Left kidney (tissue), 2 donors: Measurements from ENCODE around the gene MEGF9. TPM values are rescaled to one million over a fixed set of nuclear protein-coding genes. Genes with fewer than 3 reads are reported as not detected.

ENCODE experiments used
- DNase-seq: peaks from one replicate; pipeline ENCODE4 v3.0.0-alpha.2; 2013
- polyA plus RNA-seq: library from polyadenylated mRNA; unstranded; fragments of 120-200 nt; gene quantifications from one replicate; pipeline ENCODE4 v1.2.1, GENCODE V29; 2013; ENCODE audit not compliant: insufficient read length

MEGF9 gene
- polyA plus RNA-seq, 1 donor = 19.4 TPM

DNA sequence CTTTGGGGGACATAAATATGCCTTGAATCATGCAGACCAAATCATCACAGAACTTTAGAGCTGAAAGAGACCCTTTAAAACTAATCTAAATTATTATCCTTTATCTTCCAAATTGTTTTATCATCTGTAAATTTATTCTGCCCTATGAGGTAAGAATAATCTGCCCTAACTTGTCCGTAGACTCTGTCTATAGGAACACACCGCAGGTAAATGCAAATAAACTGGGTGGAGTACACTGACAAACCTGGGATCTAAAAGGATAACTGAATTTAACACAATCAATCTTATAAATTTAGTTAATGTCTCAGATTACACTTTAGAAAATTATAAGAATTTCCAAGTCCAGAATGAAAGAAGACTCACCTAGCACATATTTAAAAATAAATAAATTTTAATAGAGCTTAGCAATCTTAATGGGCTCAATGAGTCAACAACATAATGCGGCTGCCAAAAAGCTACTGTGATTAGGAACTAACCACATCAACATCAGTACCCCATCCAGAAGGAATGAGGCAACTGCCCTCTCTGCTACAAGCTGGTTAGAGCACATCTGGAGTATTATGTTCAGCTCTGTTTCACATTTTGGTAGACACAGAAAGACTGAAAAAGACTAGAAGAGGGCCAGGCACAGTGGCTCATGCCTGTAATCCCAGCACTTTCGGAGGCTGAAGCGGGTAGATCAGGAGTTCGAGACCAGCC, 5.6 kb downstream of the MEGF9 start:
- no peak for DNase-seq

DNA sequence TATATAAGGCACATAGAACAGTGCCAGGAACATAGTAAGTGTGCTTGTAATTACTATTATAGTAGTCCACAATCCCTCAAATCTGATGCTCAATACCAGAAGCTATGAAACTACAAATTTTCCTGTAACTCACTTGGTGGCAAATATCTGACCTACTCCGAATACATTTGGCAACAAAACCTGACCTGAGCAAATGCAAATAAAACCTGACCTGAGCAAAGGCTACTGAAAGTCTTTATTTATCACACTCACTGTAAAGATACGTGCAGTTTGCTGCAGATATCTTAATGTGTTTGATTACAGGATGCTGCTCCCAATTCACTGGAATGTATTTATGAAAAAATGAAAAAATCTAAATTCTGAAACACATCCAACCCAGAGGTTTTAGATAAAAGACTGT, 7.1 kb downstream of the MEGF9 start:
- no peak for DNase-seq

DNA sequence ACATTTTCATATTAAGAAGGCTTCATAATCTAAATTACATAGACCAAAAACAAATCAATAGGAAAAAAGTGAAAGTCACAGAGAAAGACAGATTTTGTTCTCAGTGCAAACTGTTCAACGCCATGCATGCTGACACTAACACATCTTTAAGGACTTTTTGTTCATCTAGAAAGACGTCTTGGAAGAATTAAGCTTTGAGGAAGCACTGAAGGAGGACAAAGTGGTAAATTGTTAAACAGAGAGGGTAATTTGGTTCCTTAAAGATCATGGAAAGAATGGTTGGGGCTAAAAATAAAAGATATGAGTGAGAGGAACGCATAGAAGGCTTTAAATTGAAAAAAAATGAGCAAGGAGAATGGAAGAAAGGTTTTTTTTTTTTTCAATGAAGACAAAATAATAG, 9.1 kb downstream of the MEGF9 start:
- no peak for DNase-seq

DNA sequence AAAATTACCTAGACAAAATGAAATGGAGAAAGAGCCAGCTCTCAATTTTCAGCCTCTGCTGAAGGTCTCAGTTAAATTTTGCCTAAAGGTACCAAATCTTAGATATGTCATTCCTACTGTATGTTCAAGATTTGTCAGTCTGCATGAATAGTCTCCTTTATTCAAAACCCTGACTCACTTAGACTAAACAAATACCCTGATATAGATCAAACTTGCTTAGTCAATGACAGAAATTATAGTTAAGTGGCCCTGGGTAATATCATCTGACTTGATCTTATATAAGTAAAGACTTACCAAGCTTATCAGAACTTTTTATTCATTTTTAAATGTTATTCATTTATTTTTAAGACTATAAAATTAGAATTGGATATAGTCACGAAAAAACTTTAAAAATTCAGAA, 12.2 kb downstream of the MEGF9 start:
- DNase-seq = no peak

DNA sequence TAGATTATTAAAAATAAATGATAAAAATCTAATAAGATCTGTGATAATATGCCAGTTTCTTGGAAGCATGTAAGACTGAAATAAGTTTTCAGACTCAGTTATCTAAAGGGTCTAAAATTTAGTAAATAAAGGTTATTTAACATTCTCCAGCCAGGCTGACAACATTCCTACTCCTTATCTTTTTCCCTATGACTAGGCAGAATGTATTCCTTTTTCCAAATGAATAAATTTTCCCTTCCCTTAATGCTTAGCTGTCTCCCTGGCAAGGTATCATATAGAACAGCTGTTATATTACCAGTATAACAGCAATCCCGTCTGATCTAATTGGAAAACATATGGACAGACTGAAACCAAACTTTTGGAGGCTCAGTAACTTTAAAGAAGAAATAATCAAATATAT, 13.0 kb downstream of the MEGF9 start:
- no peak for DNase-seq

DNA sequence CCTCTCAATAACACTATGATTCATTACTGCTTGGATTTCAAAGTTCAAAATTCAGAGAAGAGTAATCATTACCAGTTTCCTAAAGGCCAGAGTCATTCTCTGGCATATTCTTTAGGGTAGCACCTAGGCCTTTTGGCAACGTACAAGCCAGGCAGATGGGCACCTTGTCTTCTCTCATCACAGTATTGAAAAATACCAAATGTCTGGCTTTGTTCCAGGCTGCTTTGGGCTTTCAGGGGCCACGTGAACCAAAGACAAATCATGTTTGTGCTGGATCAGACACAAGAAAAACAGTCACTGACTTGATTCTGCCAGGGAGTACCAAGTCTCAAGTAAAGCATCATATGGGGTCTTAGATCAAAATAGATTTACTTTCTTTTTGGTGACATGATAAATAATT, 15.5 kb downstream of the MEGF9 start:
- no peak for DNase-seq

DNA sequence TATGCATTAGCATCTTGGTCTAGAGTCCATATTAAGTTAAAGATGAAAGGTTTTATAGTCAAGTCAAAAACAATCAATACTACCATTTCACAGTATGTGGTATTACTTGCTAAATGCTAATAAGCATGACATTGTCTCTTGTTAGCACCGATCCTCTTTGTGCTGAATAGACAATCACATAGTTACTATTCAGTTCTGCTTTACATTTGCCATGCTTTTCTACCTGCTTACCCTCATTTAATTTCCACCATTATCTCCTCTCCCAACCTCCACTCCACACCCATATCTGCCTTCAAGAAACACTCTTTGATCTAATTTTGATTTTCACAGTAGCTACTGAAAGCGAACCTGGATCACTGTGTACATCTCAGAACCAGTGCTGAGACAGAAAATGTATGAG, 16.8 kb downstream of the MEGF9 start:
- DNase-seq = no peak

DNA sequence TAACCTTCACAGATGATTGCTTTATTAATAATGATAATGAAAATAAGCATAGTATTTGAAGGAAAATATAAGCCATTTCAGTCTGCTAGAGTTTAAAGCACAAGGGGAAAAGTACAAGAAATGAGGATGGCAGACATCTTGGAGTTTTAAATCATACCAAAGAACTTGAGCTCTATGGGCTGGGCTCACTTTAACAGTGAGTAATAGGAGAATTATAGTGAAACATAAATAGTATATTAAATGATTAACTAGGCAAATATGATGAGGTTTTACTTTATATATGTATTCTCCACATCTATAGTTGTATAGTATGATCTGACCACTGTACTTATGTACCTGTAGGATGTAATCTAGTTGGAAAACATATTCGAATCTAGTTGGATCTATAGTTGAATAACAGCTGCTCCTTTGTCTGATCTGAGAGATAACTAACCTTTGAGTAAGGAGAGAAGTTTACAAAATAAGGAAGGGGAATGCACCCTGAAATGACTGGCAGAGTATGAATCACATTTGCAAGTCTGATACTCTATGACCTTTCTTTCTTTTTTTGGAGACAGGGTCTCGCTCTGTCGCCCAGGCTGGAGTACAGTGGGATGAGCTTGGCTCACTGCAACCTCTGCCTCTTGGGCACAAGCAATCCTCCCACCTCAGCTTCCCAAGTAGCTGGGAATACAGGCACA, 17.6 kb downstream of the MEGF9 start:
- DNase-seq = no peak

DNA sequence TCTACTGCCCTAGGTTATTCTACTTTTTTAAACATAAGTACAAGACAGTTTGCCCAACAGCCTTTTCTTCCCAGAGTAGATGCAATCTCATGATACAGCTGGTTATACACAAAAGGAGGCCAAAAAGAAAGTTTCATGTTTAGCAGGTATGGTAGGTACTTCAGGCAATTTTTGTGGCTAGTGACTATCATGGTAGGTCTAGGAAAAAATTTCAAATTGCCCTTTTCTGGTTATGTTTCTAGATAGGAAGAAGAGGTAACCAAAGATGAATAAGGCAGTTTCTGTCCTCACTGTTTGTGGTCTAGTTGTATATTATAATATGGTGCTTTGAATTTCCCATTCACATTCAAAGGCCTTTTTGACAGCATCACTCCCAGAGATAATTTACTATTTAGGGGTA, 19.7 kb downstream of the MEGF9 start:
- DNase-seq = no peak

DNA sequence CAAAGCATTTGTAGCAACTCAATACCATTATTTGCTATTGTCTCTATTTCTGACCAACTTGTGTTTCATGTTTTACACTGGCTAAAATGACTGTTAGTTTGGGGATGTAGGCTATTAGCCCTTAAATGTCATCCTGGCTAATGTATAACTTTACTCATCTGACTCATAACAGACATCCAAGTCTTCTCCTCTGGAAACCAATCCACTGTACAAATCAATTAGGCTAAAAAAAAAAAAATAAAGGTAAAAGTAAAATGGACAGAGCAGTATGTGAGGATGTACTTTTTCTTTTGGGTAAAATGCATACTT, 20.6 kb downstream of the MEGF9 start:
- no peak for DNase-seq

DNA sequence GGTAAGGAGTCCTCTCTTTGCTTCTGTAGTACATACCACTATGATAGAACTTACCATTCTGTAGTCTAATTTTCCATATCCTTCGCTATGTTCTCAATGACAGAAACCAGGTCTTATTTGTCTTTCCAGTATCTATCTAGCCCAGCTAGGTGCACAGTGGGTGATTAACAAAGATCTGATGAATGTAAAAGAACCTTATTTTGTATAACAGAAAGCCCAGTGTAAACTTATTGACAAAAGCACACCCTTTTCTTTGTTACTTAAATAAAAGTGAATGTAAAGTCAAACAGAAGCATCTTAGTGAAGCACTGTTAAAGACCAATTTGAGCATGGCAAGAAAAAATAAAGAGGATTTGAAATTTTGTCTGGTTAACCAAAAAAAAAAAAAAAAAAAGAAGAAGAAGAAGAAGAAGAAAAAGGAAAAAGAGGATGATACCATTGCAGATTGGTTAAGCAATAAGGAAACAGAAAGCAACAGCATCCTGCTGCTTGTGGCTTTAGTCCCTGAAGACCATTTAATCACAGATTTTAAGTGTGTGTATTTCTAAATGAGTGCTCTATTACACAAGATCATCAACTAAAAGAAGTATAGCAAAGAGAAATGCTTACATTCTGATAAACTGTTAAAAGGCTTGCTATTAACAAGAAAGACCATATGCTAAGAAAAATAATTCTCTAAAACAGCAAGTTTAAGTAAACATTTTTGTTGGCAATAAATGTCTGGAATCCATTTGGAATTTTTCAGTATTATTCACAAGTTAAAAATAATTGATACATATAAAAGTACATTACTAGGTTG, 21.2 kb downstream of the MEGF9 start:
- DNase-seq = no peak

DNA sequence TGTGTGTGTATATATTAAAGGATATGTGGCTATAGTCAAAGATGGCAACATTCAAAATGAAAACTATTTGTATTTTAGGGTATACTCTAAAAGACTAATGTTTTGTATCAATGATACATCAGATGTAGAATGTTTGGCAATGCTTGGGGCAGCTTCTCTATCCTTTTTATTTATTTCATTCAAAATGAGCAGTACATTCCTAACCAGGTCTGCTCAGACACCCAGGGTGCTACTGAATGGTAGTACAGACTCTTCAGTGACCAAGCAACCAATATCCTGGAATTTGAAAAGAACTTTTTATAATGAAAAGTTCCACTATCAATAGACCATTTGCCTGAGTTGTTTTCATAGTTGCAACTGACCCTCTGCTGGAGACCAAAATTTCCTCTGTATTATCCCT, 23.9 kb downstream of the MEGF9 start:
- DNase-seq = no peak

DNA sequence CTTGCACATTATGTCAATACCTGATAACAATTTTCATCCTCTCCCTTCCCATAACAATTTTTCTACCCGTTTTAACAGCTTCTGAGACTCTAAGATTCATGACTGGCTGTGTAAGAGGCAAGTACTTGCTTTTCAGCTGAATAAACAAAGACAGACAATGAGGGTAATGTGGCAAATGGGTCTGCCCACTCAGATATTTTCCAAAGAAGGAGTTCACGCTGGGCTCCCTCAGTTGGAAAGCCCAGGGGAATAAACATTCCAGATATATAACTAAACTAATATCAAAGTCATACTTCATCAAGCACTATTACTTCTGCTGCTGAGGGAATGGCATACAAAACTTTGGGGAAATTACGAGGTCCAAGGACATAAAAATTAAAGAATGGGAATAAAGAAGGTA, 24.4 kb downstream of the MEGF9 start:
- DNase-seq = no peak

DNA sequence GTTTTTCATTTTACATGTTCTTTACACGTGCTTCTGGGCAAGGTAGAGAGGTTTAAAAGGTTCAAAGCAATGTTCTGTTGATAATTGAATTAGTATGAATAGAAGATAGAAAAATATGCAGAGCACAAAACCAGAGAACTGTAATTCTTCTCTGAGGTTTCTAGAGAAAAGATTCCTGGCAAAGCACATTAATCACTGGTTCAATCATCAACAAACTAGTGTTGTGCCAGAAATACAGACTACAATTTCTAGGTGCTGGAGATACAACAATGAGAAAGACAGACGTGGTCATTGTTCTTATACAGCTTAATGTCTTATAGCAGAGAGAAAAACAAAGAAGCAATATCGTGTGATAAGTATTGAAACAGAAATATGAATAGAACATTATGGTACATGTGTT, 25.5 kb downstream of the MEGF9 start:
- no peak for DNase-seq

DNA sequence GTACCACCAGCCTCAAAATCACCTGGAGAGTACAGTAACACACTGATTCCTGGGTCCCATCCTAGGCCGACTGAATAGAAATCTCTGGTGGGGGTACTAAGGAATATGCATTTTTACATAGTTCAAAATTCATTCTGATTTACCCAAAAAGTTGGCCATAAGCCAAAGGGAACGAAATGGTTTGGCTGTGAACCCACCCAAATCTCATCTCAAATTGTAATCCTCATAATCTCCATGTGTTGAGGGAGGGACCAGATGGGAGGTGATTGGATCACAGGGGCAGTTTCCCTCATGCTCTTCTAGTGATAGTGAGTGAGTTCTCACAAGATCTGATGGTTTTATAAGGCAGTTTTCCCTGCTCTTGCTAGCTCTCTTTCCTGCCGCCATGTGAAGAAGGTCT, 31.1 kb downstream of the MEGF9 start:
- no peak for DNase-seq

DNA sequence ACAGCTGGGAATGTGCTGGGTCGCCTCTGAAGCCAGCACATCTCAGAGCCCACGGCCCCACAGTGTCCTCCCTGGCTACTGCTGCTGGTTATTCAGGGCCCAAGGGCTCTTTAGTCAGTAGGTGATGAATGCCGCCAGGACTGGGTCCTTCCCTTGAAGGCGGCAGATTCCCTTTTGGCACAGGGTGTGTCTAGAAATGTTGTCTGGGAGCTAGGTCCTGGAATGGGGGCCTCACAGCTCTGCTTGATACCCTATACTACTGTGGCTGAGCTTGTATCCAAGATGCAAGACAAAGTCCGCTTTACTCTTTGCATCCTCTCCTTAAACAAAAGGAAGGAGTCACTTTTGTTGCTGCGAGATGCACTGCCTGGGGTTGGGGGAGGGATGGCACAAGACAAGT, 33.1 kb downstream of the MEGF9 start:
- no peak for DNase-seq

DNA sequence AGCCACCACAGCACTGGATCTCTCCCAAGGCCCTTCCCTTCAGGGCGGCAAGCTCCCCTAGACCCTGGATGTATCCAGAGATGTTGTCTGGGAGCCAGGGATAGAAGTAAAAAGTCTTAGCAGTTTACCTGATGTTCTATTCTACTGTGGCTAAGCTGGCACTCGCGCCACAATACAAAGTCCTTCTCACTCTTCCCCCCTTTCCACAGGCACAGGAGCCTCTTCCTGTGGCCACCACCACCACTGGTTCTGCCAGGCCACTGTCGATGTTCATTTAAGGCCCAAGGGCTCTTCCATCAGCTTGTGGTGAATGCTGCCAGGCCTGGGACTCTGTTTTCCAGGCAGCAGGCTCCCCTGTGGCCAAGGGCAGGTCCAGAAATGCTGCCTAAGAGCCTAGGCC, 33.7 kb downstream of the MEGF9 start:
- no peak for DNase-seq

DNA sequence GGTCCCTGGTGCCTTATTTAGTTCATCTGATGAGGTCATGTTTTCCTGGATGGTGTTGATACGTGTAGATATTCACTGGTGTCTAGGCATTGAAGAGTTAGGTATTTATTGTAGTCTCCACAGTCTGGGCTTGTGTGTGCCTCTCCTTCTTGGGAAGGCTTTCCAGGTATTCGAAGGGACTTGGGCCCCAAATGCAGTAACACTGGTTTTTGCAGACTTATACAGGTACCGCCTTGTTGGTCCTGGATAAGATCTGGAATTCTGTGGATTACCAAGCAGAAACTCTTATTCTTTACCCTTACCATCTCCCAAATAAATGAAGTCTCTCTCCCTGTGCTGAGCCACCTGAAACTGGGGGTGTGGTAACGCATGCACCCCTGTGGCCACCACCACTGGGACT, 34.1 kb downstream of the MEGF9 start:
- no peak for DNase-seq

DNA sequence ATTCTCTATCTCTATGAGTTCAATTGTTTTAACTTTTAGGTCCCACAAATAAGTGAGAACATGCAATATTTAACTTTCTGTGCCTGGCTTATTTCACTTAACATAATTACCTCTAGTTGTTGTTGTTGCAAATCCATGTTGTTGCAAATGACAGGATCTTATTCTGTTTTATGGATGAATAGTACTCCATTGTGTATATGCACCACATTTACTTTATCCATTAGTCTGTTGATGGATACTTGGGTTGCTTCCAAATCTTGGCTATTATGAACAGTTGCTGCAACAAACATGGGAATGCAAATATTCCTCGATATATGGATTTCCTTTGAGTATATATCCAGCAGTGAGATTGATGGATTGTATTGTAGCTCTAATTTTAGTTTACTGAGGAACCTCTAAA, 36.3 kb downstream of the MEGF9 start:
- DNase-seq = no peak

DNA sequence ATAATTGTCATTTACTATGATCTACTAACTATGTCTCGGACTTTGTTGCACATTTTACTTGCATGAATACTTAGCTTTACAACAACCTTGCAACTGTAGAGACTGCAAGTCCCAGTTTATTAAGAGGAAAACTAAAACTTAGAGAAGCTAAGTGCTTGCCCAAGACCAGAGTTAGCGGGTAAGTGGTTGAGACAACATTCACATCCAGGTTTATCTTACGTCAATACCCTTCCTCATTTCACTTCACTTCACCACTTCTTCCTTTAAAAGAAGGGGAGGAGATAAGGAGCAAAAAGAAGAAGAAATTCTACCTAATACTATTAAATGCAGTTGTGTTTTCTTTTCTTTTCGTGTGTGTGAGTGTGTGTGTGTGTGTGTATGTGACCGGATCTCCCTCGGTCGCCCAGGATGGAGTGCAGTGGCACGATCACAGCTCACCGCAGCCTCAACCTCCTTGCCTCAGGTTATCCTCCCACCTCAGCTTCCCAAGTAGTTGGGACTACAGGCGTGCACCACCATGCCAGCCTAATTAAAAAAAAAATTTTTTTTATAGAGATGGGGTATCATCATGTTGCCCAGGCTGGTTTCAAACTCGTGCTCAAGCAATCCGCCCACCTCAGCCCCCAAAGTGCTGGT, 37.4 kb downstream of the MEGF9 start:
- DNase-seq = no peak

DNA sequence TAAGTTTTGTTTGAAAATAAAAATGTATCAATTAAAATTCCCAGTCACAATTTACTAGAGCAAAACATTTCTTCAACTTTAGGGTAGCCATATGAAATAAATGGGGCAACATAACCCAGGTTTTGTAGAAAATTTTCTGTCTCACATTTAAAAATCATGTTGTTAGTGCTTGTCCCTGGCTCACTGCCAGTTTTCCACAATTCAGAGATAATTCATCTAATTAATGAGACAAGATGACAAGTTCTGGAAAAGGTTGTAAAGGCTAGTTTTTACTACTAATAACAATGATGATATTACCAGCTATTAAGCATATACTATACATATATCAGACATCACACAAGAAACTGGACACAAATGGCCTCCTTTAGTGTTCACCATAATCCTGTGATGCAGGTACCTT, 45.9 kb downstream of the MEGF9 start:
- DNase-seq = no peak

DNA sequence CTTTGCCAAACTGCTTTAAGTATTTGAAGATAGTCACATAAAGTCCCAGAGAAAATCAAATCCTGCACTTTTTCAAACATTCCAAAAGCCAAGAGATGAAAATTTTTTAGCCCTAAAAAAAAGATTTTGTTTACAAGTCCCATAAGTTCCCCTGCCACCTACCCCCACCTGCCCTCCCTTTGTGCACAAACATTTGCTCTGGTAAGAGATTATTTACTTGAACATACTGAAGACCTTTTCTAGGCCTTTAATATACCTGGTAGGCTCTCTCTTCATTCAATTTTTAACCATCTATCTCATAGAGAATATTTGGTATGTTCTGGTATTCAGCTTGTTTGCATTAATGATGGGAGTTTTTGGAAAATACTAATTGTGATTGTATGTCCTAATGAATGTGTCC, 50.3 kb downstream of the MEGF9 start:
- no peak for DNase-seq

DNA sequence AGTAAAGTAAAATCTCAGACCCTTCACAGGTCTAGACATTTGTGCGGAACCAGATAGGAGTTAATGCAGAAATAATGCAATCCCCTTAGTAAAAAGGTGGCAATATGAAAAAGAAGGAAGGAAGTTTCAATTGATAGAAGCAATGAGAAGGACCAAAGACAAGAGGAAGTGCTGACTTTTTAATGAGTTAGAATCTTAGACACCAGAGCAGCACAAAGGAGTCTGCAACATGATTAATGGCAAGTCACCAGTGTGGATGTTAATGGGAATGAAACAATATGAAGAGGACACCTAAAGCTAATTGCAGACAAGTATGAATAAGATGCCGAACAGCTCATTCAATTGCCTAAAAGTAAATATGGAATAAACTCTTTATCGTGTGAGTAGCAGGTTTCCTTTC, 50.9 kb downstream of the MEGF9 start:
- no peak for DNase-seq
